SK-N-SH treated with all-trans-retinoic acid at 6 μM for 48 hours (cell line): ENCODE measurements around the gene IL6ST.

Source experiments
- ATAC-seq: fragments of 200-7000 bp; cut with Tn5 transposase; 3 replicates; pipeline ENCODE4 v1.9.1; 2020; ENCODE audit warnings: mild to moderate bottlenecking, moderate library complexity
- ARNTL ChIP-seq: fragments of 450-650 bp; formaldehyde crosslinking; IDR thresholded peaks from 2 replicates; pipeline ENCODE4 v1.5.0; 2020; ENCODE audit warnings: low read depth, mild to moderate bottlenecking, moderate library complexity, borderline replicate concordance
- CREB5 ChIP-seq: fragments of 250-450 bp; sonication (Bioruptor Pico); IDR thresholded peaks from 2 replicates; pipeline ENCODE4 v1.5.1; 2020; ENCODE audit warnings: low read depth, mild to moderate bottlenecking, moderate library complexity
- CSDC2 ChIP-seq: fragments of 250-450 bp; sonication (Bioruptor Pico); IDR thresholded peaks from 2 replicates; pipeline ENCODE4 v1.5.0; 2020; ENCODE audit warnings: mild to moderate bottlenecking, moderate library complexity
- CSRNP3 ChIP-seq: fragments of 250-450 bp; sonication (Bioruptor Pico); IDR thresholded peaks from 2 replicates; pipeline ENCODE4 v1.5.1; 2021; ENCODE audit warnings: mild to moderate bottlenecking, moderate library complexity
- ESRRG ChIP-seq: fragments of 250-450 bp; sonication (Bioruptor Pico); IDR thresholded peaks from 2 replicates; pipeline ENCODE4 v1.6.1; 2021; ENCODE audit warnings: mild to moderate bottlenecking
- GLIS3 ChIP-seq: fragments of 250-450 bp; sonication (Bioruptor Pico); IDR thresholded peaks from 2 replicates; pipeline ENCODE4 v1.5.0; 2020; ENCODE audit warnings: mild to moderate bottlenecking, moderate library complexity
- ISL1 ChIP-seq: fragments of 250-450 bp; sonication (Bioruptor Pico); IDR thresholded peaks from 2 replicates; pipeline ENCODE4 v2.1.2; 2022; ENCODE audit warnings: mild to moderate bottlenecking, moderate library complexity
- OSR1 ChIP-seq: fragments of 250-450 bp; sonication (Bioruptor Pico); IDR thresholded peaks from 2 replicates; pipeline ENCODE4 v1.8.0; 2022; ENCODE audit warnings: moderate library complexity, mild to moderate bottlenecking, inconsistent platforms
- POU6F1 ChIP-seq: fragments of 250-450 bp; sonication (Bioruptor Pico); IDR thresholded peaks from 2 replicates; pipeline ENCODE4 v1.8.0; 2021; ENCODE audit warnings: low read depth, mild to moderate bottlenecking, moderate library complexity, borderline replicate concordance
- PPARA ChIP-seq: fragments of 250-450 bp; sonication (Bioruptor Pico); IDR thresholded peaks from 2 replicates; pipeline ENCODE4 v1.5.0; 2020; ENCODE audit warnings: mild to moderate bottlenecking, borderline replicate concordance
- RARB ChIP-seq: fragments of 250-450 bp; sonication (Bioruptor Pico); IDR thresholded peaks from 2 replicates; pipeline ENCODE4 v1.8.0; 2021; ENCODE audit warnings: mild to moderate bottlenecking, moderate library complexity
- SNAI2 ChIP-seq: fragments of 250-450 bp; sonication (Bioruptor Pico); IDR thresholded peaks from 2 replicates; pipeline ENCODE4 v1.5.0; 2020; ENCODE audit warnings: mild to moderate bottlenecking, moderate library complexity
- TCF4 ChIP-seq: fragments of 250-450 bp; sonication (Bioruptor Pico); IDR thresholded peaks from 2 replicates; pipeline ENCODE4 v1.8.0; 2021; ENCODE audit warnings: mild to moderate bottlenecking, moderate library complexity, borderline replicate concordance
- TOX ChIP-seq: fragments of 250-450 bp; sonication (Bioruptor Pico); IDR thresholded peaks from 2 replicates; pipeline ENCODE4 v1.8.0; 2021; ENCODE audit warnings: mild to moderate bottlenecking, moderate library complexity, borderline replicate concordance
- TSHZ2 ChIP-seq: fragments of 250-450 bp; sonication (Bioruptor Pico); IDR thresholded peaks from 2 replicates; pipeline ENCODE4 v1.5.0; 2020; ENCODE audit warnings: mild to moderate bottlenecking, moderate library complexity
- ZFP3 ChIP-seq: fragments of 250-450 bp; sonication (Bioruptor Pico); IDR thresholded peaks from 2 replicates; pipeline ENCODE4 v1.5.0; 2020; ENCODE audit warnings: mild to moderate bottlenecking, moderate library complexity
- ZFP30 ChIP-seq: fragments of 450-650 bp; formaldehyde crosslinking; IDR thresholded peaks from 2 replicates; pipeline ENCODE4 v1.5.0; 2022; ENCODE audit warnings: mild to moderate bottlenecking, moderate library complexity
- ZNF565 ChIP-seq: fragments of 450-650 bp; formaldehyde crosslinking; conservative IDR thresholded peaks from 2 replicates; pipeline ENCODE4 v1.5.0; 2020; ENCODE audit warnings: low read depth, mild to moderate bottlenecking, moderate library complexity
- ZNF8 ChIP-seq: fragments of 450-650 bp; formaldehyde crosslinking; IDR thresholded peaks from 2 replicates; pipeline ENCODE4 v1.5.0; 2020; ENCODE audit warnings: mild to moderate bottlenecking, moderate library complexity

Gene IL6ST

GRCh38 chr5:56006600-56006999 lies 11.8 kb upstream of the IL6ST start (continued):
- no peak for TF ChIP-seq TSHZ2 (CRISPR knock-in tag)
- TF ChIP-seq TOX, result no peak
- no peak for TF ChIP-seq ZNF565
- no peak for TF ChIP-seq GLIS3 (CRISPR knock-in tag)
- no peak for TF ChIP-seq ARNTL
- no peak for TF ChIP-seq CREB5 (CRISPR knock-in tag)
- no peak for TF ChIP-seq TCF4 (CRISPR knock-in tag)
- TF ChIP-seq ESRRG (CRISPR knock-in tag), result no peak
- TF ChIP-seq OSR1 (CRISPR knock-in tag), result no peak
- no peak for TF ChIP-seq PPARA (CRISPR knock-in tag)
- no peak for TF ChIP-seq CSRNP3 (CRISPR knock-in tag)
- no peak for TF ChIP-seq ZFP3 (CRISPR knock-in tag)
- TF ChIP-seq ZNF8, result no peak

GRCh38 chr5:56006094-56006493 lies 11.3 kb upstream of the IL6ST start:
- ATAC-seq, result no peak

GRCh38 chr5:56004874-56005273 lies 10.1 kb upstream of the IL6ST start:
- ATAC-seq, result no peak
- no peak for TF ChIP-seq TCF4 (CRISPR knock-in tag)
- TF ChIP-seq CSDC2 (CRISPR knock-in tag), result no peak
- TF ChIP-seq OSR1 (CRISPR knock-in tag), result no peak
- TF ChIP-seq SNAI2 (CRISPR knock-in tag), result no peak
- no peak for TF ChIP-seq GLIS3 (CRISPR knock-in tag)

More at GRCh38 chr5:56006094-56006493, 11.3 kb upstream of the IL6ST start:
- TF ChIP-seq OSR1 (CRISPR knock-in tag) (no peak), CSRNP3 (CRISPR knock-in tag) (no peak), RARB (no peak), TOX (no peak), ISL1 (no peak), GLIS3 (CRISPR knock-in tag) (no peak), SNAI2 (CRISPR knock-in tag) (no peak)

GRCh38 chr5:56003679-56004078 lies 8.9 kb upstream of the IL6ST start:
- no peak for ATAC-seq
- no peak for TF ChIP-seq TOX
- TF ChIP-seq ZFP3 (CRISPR knock-in tag), result no peak

GRCh38 chr5:56003179-56003578 lies 8.4 kb upstream of the IL6ST start:
- TF ChIP-seq TCF4 (CRISPR knock-in tag) (no peak), GLIS3 (CRISPR knock-in tag) (no peak), CREB5 (CRISPR knock-in tag) (no peak), CSDC2 (CRISPR knock-in tag) (no peak), ZNF565 (no peak), POU6F1 (CRISPR knock-in tag) (no peak), ZFP30 (CRISPR knock-in tag) (no peak), ZNF8 (no peak), ISL1 (no peak), ARNTL (no peak), OSR1 (CRISPR knock-in tag) (no peak), TOX (no peak)
- TF ChIP-seq, all 23 proteins: peak for 0
- ATAC-seq, result no peak; the same call in 2 of the 3 replicates
